ENCODE measurements around the gene RNF103.
"Not testable (repeated sequence)": the region's sequence is repeated elsewhere in the genome, so short reads cannot be mapped to it uniquely, and the experiment has no call there.

The RNF103 gene, protein sequence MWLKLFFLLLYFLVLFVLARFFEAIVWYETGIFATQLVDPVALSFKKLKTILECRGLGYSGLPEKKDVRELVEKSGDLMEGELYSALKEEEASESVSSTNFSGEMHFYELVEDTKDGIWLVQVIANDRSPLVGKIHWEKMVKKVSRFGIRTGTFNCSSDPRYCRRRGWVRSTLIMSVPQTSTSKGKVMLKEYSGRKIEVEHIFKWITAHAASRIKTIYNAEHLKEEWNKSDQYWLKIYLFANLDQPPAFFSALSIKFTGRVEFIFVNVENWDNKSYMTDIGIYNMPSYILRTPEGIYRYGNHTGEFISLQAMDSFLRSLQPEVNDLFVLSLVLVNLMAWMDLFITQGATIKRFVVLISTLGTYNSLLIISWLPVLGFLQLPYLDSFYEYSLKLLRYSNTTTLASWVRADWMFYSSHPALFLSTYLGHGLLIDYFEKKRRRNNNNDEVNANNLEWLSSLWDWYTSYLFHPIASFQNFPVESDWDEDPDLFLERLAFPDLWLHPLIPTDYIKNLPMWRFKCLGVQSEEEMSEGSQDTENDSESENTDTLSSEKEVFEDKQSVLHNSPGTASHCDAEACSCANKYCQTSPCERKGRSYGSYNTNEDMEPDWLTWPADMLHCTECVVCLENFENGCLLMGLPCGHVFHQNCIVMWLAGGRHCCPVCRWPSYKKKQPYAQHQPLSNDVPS

DNA sequence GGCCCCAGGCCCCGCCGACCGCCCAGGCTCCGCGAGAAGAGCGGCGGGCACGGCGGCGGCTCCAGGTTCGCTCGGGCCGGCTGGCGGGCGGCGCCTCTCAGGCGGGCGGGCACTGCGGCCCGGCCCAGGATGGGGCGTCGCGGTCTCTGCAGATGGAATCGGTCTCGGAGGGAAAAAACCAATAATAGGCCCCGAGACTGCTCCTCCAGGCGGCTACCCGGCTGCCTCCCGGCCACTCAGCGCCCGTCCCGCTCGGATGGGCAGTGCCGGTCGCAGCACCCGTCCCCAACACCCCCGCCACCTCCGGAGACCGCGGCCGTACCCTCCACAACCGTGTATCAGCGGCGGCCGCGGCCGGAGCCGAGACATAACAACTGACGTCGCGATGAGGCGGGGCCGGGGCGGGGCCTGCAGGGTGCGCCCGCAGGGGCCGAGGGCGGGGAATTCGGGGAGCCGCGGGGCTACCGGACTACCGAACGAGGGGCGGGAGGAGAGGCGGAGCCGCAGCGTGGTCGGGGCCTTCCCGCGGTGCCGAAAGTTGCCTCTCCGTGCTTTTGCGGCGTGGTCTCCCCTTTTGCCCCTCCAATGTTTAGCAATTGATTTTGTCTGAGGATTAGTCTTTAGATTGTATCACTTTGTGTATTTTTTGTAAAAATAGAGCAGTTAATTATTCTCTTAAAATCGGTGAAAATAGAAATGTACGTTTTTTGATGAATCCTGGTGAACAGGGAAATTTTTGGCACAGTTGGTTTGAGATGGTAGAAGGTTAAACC is at the start of gene RNF103:
RNF103 (minus strand) TSS at position 372 of the 773 bp plus-strand sequence. CDS start 979 bp downstream, outside the sequence.
- peak; percentile 93 for DNase-seq (ENCODE audit: low read depth)

DNA sequence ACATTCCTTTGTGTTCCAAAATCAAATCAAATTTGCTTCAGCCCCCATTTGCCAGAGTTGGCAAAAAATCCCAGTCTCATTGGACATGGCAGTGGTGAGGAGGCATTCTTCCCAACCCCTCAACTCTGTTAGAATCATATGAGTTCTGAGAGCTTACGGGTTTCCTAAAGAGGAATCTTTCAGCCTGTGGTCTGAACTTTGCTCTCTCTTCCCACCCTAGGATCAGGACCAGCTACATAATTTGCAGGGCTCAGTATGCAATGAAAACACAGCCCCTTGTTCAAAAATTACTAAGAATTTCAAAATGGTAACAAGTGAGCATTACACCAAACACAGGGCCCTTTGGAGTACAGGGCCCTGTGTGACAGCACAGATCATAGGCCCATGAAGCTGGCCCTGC is 49.3 kb upstream of the RNF103 start:
- DNase-seq (ENCODE audit: low read depth): no peak

DNA sequence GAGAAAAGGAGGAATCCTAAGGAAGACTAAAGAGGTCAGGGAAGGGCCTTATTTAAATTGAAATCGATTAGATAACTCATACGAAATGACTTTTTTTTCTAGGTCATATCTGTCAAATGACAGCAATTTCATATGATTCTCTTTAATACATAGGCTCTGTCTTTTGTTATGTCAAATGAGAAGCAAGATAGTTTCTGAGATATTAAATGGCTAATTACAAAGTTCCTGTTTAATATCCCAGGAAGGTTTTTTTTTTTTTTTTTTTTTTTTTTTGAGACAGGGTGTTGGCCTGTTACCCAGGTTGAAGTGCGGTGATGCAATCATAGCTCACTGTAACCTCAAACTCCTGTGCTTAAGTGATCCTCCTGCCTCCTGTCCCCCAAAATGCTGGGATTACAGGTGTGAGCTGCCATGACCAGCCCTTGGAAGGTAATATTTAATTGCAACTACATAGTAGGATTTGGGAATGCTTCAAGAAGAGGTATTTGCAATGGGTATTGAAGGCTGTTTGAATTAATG is 48.4 kb upstream of the RNF103 start:
- DNase-seq (ENCODE audit: low read depth): no peak

DNA sequence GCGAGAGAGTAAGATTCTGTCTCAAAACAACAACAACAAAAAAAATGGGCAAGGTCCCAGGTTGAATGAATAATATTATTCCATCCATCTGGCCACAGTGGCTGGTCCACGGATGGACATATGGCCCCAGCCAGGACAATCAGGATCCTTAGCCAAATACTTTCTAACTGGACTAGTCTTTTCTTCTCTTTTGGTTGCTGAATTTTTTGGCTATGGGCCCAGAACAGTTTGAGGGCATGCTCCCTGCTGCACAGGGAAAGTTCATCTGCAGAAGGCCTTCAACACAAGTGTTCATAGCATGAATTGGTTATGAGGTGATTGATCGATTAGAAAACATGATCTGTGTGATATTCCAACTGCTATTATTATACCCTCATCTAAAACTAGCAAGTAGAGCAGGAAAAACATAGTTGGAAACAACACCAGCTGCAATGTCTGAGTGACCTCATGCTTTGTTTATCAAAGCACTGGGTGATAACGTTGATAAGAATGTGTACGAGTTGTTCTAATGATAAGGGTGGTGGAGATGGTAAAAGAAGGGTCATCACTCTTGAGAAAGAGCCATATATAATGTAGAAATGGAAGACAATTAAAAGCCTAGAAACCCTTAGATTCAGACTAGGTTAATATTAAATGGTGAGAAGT is 47.8 kb upstream of the RNF103 start:
- no peak for DNase-seq (ENCODE audit: low read depth)

- not testable (repeated sequence) for DNase-seq (ENCODE audit: low read depth)
Measured at GRCh38 chr2:86669323-86669722, 45.7 kb upstream of the RNF103 start.

- no peak for DNase-seq (ENCODE audit: low read depth)
Measured at GRCh38 chr2:86661333-86661732, 37.7 kb upstream of the RNF103 start.

DNA sequence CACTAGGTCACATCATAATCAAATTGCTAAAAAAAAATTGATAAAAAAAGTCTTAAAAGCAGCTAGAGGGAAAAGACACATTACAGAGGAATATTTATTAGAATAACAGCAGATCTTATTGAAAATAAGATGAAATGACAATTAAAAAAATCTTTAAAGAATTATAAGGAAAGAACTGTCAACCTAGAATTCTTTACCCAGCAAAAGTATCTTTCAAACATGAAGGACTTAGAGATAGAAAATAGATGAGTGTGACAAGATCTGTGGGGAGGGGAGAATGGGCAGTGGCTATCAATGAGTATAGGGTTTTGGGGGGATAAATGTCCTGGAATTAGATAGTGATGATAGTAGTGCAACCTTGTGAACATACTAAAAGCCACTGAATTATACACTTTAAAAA is 26.5 kb upstream of the RNF103 start:
- DNase-seq (ENCODE audit: low read depth): no peak

DNA sequence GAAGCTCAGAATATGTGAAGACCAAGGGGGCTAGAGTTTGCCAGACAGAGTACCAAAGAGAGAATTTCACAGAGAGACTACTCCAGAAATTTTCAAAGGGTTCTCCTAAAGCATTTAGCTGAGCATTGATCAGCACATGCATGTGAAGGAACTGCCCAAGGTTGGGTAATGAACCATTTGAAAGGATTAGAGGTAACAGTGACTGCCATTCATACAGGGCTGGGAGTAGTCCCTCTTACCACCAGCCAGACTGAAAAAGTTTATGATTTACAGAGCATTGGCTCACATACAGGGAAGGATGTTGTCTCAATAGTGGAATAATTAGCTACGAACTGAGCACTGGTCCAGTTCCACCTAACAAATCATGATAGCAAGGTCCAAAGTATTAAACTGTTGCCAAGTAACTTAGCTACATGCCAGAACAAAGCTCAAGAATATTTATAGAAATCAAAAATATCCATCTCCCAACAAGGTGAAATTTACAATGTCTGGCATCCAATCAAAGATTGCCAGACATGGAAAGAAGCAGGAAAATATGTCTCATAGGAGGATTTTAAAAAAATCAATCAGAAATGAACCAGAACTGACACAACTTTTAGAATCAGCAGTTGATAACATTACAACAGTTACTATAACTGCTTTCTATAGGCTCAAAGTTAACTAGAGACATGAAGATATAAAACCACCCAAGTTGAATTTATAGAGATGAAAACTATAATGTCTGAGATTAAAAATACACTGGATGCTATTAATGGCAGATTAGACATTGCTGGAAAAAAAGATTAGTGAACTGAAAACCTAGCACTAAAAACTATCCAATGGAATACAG is 25.7 kb upstream of the RNF103 start:
- no peak for DNase-seq (ENCODE audit: low read depth)

DNA sequence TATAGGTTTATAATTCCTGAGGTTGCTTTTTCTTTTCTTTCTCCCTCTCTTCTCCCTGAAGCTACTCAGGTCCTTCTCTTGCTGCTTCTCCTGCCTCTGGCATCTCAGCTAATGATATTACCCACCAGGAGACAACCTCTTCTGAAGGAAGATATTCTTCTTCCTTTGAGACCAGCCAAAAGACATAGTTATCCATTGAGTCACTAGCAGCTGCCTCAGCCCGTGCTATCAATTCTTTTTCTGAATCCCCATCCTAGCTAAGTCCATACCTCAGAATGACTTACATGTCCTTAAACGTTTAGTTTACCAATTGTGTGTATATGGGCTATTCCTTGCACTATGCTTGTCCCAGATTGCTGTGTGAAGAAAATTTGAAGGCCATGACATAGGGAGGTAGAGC is 25.0 kb upstream of the RNF103 start:
- no peak for DNase-seq (ENCODE audit: low read depth)

DNA sequence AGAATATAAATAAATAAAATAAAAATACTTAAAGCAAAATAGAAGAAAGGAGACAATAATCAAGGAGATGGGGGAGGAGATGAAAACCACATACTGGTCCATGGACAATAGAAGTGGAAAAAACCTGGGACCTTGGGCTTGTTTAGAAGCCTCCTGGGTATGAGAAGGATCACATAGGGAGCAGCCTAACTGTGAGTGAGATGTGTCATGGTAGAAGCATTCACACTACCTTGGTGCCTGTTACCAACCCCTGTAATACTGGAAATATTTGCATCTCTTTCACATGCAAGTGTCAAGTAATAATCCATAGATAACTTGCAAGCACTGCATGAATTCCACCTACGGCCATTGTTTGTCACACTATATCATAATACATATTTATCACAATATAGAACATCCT is 23.2 kb upstream of the RNF103 start:
- no peak for DNase-seq (ENCODE audit: low read depth)

- no peak for DNase-seq (ENCODE audit: low read depth)
Measured at GRCh38 chr2:86646329-86646728, 22.7 kb upstream of the RNF103 start.

- no peak for DNase-seq (ENCODE audit: low read depth)
Measured at GRCh38 chr2:86645752-86646151, 22.1 kb upstream of the RNF103 start.

- DNase-seq (ENCODE audit: low read depth): no peak
Measured at GRCh38 chr2:86638712-86639111, 15.0 kb upstream of the RNF103 start.

- no peak for DNase-seq (ENCODE audit: low read depth)
Measured at GRCh38 chr2:86636842-86637241, 13.2 kb upstream of the RNF103 start.

GRCh38 chr2:86634352-86634751 is 10.7 kb upstream of the RNF103 start:
- no peak for DNase-seq (ENCODE audit: low read depth)

- no peak for DNase-seq (ENCODE audit: low read depth)
Measured at GRCh38 chr2:86633155-86633651, 9.5 kb upstream of the RNF103 start.

GRCh38 chr2:86632672-86633071 is 9.0 kb upstream of the RNF103 start:
- no peak for DNase-seq (ENCODE audit: low read depth)

DNA sequence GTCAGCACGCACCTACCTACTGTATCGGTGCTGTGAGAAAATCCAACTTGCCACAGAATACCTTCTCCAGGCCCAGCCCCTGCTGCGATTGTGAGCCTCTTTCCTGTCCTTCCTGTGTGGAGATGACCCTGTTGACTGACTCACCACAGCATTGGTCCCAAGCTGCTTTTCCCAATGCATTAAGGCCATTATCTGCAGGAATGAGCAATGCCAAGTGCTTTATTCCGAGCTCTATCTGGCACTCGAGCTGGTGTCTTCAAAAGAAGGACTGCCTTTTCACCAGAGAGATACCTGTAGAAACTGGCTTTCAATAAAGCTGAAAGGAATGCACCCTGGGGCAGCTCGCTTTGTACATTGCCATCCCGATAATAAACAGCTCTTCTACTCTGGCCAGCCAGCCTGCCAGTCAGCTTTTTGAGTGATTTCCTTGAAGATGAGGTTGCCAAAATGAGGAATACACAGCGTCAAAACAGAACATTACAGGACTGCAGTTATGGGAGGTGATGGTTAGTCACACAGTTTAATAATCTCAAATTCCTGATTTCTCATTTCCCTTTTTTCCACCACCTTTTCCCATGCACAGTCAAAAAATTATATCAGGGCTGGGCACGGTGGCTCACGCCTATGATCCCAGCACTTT is 8.3 kb upstream of the RNF103 start:
- DNase-seq (ENCODE audit: low read depth): no peak

DNA sequence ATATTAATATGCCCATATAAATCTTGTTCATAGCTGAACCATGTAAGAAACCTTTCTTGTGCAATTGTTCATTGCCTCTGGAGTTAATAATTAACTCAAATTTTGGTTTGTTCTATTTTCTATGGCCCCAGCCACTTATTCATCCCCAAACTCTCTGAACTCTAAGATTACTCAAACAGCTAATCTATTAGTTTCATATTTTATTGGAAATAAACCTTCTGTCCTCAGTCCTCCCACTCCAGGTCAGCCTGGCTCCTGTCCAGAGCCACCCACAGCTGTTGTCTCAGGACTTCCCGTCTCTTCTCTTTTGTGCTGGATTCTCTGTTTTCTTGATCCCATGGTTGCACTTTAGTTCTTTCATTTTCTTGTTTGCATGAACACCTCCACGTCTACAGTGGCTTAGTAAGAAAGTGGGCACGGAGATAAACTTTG is 4.4 kb upstream of the RNF103 start:
- DNase-seq (ENCODE audit: low read depth): no peak

GRCh38 chr2:86627550-86627949 is 3.9 kb upstream of the RNF103 start:
- no peak for DNase-seq (ENCODE audit: low read depth)

Data from activated T-helper 9 cell treated with anti-CD3 and anti-CD28 coated beads, Interleukin-2, amount 50 U/mL, for 16 hours (primary cell).